Right atrium auricular region (tissue), 2 donors: ENCODE results near the gene ZNF138. TPM values are rescaled to one million over a fixed set of nuclear protein-coding genes. Genes with fewer than 3 reads are reported as not detected.
"Not testable (repeated sequence)": the region's sequence is repeated elsewhere in the genome, so short reads cannot be mapped to it uniquely, and the experiment has no call there.

Experiments used
- DNase-seq: peaks from one replicate; pipeline ENCODE4 v3.0.0-alpha.2; 2019; ENCODE audit warnings: low spot score
- H3K27ac ChIP-seq, 2 donors: fragments of 200-600 bp; sonication (generic); 1 replicate in 1 of 2; 2 replicates in 1 of 2; pipeline ENCODE4 v1.5.1; 2016 to 2019
- H3K27me3 ChIP-seq, 2 donors: fragments of 200-600 bp; sonication (generic); one replicate each; pipeline versions ENCODE4 v1.5.1 to v1.6.0; 2017 to 2019
- H3K36me3 ChIP-seq: fragments of 200-600 bp; sonication (generic); one replicate; pipeline ENCODE4 v1.5.1; 2016
- H3K4me1 ChIP-seq, 2 donors: fragments of 200-600 bp; sonication (generic); one replicate each; pipeline versions ENCODE4 v1.5.1 to v1.6.0; 2017 to 2019
- H3K4me3 ChIP-seq, 2 donors: fragments of 200-600 bp; sonication (generic); 1 replicate in 1 of 2; 2 replicates in 1 of 2; pipeline ENCODE4 v1.5.1; 2017 to 2019; ENCODE audit warnings: mild to moderate bottlenecking in 1 of 2, moderate library complexity in 1 of 2
- H3K9me3 ChIP-seq, 2 donors: fragments of 200-600 bp; sonication (generic); one replicate each; pipeline ENCODE4 v1.5.1; 2019
- total RNA-seq, 2 donors: library from RNA; depleted of rRNA; stranded (reverse); fragments of >200 nt; gene quantifications; one replicate each; pipeline ENCODE4 v1.1.0, GENCODE V29; 2016
- TF ChIP-seq, protein P1 (sequence below), 2 donors: fragments of 200-600 bp; sonication (generic); IDR thresholded peaks; one replicate each; pipeline ENCODE4 v1.5.1; 2019; ENCODE audit warnings: antibody characterized with exemption in 2 of 2

The ZNF138 gene
- total RNA-seq, 2 donors from 2014 or later: 3.1 to 7.6 TPM

DNA sequence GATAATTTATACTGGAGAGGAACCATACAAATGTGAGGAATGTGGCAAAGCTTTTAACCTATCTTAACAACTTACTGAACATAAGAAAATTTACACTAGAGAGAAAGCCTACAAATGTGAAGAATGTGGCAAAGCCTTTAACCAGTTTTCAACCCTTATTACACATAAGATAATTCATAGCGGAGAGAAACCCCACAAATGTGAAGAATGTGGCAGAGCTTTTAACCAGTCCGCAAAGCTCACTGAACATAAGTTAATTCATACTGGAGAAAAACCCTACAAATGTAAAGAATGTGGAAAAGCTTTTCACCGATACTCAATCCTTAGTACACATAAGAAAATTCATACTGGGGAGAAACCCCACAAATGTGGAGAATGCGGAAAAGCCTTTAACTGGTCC is 37.9 kb downstream of the ZNF138 start:
- DNase-seq: no peak
- H3K27me3 ChIP-seq: no peaks in the 10 kb centered on the region
- TF ChIP-seq, protein P1, sequence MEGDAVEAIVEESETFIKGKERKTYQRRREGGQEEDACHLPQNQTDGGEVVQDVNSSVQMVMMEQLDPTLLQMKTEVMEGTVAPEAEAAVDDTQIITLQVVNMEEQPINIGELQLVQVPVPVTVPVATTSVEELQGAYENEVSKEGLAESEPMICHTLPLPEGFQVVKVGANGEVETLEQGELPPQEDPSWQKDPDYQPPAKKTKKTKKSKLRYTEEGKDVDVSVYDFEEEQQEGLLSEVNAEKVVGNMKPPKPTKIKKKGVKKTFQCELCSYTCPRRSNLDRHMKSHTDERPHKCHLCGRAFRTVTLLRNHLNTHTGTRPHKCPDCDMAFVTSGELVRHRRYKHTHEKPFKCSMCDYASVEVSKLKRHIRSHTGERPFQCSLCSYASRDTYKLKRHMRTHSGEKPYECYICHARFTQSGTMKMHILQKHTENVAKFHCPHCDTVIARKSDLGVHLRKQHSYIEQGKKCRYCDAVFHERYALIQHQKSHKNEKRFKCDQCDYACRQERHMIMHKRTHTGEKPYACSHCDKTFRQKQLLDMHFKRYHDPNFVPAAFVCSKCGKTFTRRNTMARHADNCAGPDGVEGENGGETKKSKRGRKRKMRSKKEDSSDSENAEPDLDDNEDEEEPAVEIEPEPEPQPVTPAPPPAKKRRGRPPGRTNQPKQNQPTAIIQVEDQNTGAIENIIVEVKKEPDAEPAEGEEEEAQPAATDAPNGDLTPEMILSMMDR (IDR thresholded peaks at IDR 0.05): no peak
- H3K27ac ChIP-seq: no peak overlapping the region
- no peaks in the 10 kb centered on the region for H3K4me1 ChIP-seq
- H3K36me3 ChIP-seq: peaks cover 6% of the 10 kb centered on the region
- no peaks in the 10 kb centered on the region for H3K9me3 ChIP-seq
- H3K4me3 ChIP-seq: no peak overlapping the region

- TF ChIP-seq, protein P1 (IDR thresholded peaks at IDR 0.05): no peak
- Histone ChIP-seq H3K27me3 (no peaks in the 10 kb centered on the region), H3K4me1 (no peaks in the 10 kb centered on the region), H3K27ac (no peak overlapping the region), H3K4me3 (no peak overlapping the region), H3K36me3 (peaks cover 6% of the 10 kb centered on the region), H3K9me3 (no peaks in the 10 kb centered on the region)
- DNase-seq: no peak
Observed at GRCh38 chr7:64834989-64835388, 40.8 kb downstream of the ZNF138 start.

DNA sequence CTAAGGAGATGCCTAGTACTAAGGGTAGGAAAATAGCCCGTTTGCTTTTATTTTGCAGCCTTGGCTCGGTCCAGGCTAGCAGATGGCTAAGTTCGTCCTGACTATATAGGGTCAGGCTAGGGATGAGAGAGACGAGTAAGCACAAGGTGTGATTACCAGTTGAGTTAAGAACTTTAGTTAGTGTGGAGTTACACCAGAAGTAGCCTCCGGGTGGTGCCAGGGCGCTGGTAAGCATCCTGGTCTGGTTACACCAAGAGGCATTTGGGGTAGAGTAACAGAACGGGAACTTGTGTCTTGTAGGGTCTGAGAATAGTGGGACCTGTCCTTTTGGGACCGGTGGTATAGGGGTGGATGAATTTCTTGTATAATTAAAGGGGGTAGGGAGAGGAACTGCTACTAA is 41.6 kb downstream of the ZNF138 start:
- H3K36me3 ChIP-seq, H3K9me3 ChIP-seq, H3K4me1 ChIP-seq, H3K4me3 ChIP-seq, H3K27ac ChIP-seq, DNase-seq, H3K27me3 ChIP-seq: not testable (repeated sequence)

DNA sequence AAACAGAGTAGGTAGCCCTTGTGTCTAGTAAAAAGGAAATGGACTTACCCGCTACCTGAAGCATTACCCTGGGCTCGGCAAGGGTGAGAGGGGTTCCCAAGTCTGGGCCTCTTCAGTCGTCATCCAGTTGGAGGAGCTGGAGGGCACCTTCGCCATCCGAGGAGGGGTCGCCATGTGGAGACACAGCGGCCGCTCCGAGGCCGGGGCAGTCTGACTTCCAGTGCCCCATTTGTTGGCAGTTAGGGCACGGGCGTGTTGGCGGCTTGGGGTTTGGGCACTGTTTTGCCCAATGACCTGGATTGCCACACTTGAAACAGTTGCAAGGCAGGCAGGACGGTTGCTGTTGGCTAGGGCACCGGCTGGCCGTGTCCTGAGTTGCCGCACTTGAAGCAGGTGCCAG is 43.8 kb downstream of the ZNF138 start:
- not testable (repeated sequence) for DNase-seq, H3K4me1 ChIP-seq, H3K27me3 ChIP-seq, H3K9me3 ChIP-seq, H3K4me3 ChIP-seq, H3K27ac ChIP-seq, H3K36me3 ChIP-seq

- no peak for DNase-seq
Observed at GRCh38 chr7:64838691-64839090, 44.5 kb downstream of the ZNF138 start.

DNA sequence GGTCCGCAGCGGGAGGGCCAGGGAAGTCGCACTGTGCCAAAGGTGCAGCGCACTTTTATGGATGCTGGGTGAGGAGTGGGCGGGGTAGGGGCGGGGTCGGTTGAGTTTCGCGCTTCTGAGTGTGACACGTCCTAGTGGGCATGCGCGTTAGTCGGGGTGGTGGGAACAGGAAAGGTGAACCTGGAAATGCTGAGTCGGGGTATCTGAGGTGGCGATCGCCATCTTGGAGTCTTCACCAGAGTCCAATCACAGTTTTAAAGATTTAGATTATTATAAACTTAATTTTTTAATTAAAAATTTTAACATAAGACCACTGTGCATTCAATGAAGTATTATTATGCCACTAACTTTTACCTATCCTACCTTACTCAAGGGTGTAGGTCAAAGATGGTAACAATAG is 45.7 kb downstream of the ZNF138 start:
- TF ChIP-seq, protein P1 (IDR thresholded peaks at IDR 0.05): no peak
- no peaks in the 10 kb centered on the region for H3K27me3 ChIP-seq
- H3K36me3 ChIP-seq: no peaks in the 10 kb centered on the region
- H3K4me1 ChIP-seq: no peaks in the 10 kb centered on the region
- no peak overlapping the region for H3K27ac ChIP-seq
- no peak for DNase-seq
- H3K9me3 ChIP-seq: no peaks in the 10 kb centered on the region
- H3K4me3 ChIP-seq: no peak overlapping the region

More at GRCh38 chr7:64838691-64839090, 44.5 kb downstream of the ZNF138 start:
- Histone ChIP-seq H3K36me3 (no peaks in the 10 kb centered on the region), H3K27ac (no peak overlapping the region), H3K27me3 (no peaks in the 10 kb centered on the region), H3K4me3 (no peak overlapping the region), H3K9me3 (no peaks in the 10 kb centered on the region), H3K4me1 (no peaks in the 10 kb centered on the region)
- TF ChIP-seq, protein P1 (IDR thresholded peaks at IDR 0.05): no peak

- DNase-seq: no peak
- Histone ChIP-seq H3K27ac (no peak overlapping the region), H3K9me3 (no peaks in the 10 kb centered on the region), H3K4me1 (no peaks in the 10 kb centered on the region), H3K27me3 (no peaks in the 10 kb centered on the region), H3K4me3 (peak overlapping the region in 1 of 2 donors; percentile 6), H3K36me3 (no peaks in the 10 kb centered on the region)
- TF ChIP-seq, protein P1 (IDR thresholded peaks at IDR 0.05): no peak
Observed at GRCh38 chr7:64849250-64849923, 55.2 kb downstream of the ZNF138 start.
